Islet of Langerhans (tissue), 1 donor: Measurements from ENCODE around the gene ANO3.
"Not testable (repeated sequence)": the region's sequence is repeated elsewhere in the genome, so short reads cannot be mapped to it uniquely, and the experiment has no call there.

ENCODE experiments used
- FAIRE-seq: peaks from one replicate; lab custom pipeline; 2011; peaks lifted over from hg19 to GRCh38; lab: Jason Lieb, UNC

Gene ANO3

DNA sequence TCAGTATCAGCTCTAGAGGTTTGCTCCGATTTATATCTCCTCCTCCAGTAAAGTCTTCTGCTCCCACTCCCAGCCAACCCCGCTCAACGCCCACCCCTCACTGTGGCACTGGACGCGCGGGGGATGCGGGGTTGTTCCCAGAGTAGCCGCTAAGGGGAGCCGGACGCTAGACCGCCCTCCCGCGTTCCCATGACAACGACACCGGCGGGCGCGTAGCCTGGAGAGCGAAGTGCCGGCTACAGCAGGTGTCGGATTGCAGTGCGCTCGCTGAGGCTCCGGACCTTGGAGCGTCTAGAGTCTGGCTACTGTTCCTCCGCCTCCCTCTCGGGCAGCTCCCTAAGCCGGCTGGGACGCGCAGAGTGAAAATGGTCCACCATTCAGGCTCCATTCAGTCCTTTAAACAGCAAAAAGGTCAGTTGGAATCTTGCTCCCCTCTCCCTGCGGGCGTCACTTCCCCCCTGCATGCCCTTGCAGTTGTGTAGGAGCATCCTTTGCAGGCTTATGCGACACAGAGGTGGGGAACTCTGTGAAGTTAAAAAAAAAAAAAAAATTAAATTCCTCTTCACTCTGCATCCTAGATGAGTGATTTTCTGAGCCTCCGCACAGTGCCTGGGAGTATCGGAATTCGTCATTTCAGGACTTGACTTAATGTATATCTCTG lies at the start of gene ANO3:
TSS of gene ANO3 (plus strand) at position 220 of the 661 bp plus-strand sequence. CDS start at position 366, 146 bp downstream.
- no peak for FAIRE-seq

DNA sequence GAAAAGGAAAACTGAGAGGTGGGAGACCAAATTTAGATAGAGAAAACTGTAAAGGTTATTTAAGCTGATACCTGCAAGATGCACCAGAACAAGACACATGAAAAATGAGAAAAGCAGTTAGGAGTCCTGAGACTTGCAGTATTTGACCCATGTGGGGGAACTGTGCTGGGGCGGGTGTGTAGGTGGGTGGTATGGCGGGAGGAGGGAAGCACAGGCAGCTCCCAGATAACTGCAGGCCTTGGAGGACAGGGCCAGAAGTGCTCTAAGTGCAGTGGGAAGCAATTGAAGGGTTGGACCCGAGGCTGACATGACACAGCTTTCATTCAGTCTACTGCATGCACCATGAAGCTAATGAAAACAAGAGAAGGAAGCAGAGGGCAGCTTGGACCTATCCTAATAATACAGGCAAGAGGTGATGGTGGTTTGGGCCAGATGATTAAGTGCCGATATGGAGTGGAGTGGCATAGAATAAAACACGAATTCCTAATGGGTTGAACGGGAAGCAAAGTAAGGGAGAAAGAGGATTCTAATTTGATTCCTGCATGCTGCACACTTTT lies 48.0 kb upstream of the ANO3 start:
- no peak for FAIRE-seq

DNA sequence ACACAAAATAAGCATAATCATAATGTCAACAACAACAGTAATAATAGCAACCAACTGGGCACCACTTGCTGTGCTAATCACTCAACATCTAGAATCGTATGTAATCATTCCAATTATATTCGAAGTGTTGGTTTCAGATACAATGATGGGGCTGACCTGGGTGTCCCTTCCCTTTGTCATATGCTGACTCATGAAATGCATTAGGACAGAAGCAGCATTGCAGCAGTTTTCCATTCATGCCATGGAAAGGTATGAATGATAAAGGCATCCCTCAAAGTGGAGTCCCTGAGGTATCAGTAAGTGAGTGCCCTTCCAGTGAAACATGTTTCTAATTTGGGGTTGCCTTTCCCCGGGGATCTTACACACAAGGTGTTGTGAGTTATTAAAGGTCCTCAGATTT lies 46.3 kb upstream of the ANO3 start:
- no peak for FAIRE-seq

DNA sequence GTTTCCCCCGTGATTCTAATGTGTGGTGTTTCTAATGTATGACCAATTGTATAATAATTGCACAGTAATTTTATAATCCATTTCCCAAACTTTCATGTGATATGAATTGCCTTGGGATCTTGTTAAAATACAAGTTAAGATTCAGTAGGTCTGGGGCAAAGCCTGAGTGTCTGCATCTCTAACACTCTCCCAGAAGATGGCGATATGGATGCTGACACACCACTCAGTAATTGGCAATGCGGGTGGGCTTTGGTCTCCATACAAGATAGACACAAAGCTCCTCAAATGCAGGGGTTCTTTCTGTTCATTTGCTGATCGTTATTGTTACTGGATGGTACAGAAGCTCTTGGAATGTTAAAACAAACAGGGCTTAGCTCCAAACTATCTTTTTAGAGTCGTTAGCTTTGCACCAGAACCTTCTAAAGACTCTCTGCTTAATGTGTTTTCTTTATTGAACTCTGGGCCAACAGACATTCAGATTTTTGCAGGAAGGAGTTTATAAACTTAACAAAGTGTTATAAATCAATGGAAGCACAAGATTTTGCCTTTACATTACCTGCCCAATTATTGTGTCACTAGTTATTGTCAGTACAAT lies 45.4 kb upstream of the ANO3 start:
- no peak for FAIRE-seq

DNA sequence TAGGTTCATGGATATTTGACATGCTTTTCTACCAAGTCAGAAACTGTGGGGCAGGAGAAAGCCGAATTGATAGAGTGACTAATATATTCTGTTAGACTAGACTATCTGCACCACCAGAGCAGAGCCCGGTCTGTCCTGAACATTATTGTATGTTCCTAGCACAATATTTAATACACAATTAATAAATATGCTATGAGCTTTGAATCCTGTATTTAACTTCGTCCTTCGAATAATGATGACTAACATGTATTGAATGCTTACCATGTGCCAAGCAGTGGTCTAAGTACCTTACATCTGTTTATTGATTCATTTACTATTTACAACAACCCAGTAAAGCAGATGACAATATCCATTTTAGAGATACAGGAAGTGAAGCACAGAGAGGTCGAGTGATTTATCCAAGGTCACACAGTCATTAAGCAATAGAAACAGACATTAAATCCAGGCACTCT lies 44.8 kb upstream of the ANO3 start:
- FAIRE-seq: no peak

DNA sequence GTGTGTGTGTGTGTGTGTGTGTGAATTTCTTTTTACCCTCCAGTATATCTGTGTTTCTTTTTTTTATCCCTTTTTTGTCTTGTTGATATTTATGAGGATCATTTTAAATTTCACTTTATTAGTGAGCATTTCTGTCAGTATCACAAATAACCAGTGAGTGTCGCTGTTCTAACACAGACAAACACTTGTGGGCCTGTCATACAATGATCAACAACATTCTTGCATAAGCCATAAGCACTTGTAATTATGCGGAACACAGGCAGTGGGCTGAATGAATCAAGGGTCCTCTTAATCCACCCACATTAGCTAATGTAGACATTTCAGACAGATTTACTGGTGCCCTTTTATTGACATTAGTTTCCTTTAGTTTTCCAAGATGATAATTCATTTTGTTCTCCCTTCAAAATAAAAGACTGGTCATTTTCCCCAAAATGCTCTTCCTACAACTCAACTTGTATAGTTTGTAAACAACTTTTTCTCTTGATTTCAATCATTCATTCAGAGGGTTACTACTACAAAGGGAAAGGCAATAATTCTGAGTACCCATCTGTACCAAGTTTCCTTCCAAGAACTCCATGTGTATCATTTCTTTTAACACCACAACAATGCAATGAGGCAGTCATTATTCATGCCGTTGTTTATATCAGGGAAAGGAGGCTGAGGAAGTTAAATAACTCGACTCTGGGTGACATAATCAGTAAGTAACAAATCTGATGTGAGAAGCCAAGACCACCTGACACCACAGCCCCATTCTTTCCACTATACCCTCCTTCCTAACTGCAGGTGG lies 34.5 kb upstream of the ANO3 start:
- FAIRE-seq: peak; percentile 94

DNA sequence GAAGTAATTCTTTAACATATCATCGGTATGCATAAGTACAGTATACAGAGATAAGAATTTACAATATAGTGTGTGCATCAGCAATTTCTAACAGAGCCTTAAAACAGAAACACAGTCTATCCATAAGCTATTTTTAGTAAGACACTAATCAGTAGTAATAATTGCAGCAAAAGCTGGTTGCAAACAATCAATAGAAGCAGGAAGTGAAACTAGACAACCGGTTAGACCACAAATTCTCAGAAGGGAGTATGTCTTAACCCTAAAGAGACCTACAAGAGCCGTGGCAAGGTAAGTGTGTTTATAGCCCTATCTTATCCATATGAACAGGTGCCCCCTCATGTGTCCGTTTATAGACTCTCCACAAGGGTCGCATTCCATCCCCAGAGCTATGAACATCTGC lies 15.6 kb upstream of the ANO3 start:
- not testable (repeated sequence) for FAIRE-seq

DNA sequence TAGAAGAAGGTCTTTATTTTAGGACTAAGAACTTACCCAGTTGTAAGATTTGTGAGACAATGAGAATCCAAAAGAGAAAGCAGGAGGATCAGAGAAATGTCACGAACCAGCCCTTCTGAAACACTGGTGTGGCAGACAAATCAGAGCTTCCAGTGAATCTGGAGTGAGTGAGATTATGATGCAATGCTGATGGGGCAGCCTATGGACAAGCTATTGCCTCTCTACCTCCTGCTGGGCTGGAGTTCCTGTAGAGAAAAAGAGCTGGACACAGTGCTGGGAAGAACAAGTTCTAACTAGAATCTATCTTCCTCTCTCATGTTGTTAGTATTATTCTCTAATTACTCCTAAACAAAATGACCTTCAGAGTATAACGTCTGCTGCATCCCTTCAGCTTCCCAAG lies 12.0 kb upstream of the ANO3 start:
- FAIRE-seq: no peak

DNA sequence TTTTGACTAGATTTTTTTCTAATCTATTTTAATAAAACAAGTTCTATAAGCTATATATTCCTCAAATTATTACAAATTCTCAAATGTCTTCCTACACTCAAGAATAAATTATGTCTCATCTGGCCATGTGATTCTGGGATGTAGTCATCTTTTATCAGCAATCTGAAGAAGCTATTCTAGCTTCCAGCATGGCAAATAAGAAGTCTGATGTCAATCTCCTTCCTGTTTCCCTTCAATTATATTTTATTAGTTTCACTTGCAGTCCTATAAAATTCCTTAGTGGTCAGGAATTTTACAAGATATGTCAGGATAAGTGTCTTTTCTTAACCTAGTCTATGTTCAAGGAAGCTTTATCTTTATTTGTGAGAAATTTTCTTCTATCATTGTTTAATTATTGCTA lies 10.4 kb upstream of the ANO3 start:
- no peak for FAIRE-seq

DNA sequence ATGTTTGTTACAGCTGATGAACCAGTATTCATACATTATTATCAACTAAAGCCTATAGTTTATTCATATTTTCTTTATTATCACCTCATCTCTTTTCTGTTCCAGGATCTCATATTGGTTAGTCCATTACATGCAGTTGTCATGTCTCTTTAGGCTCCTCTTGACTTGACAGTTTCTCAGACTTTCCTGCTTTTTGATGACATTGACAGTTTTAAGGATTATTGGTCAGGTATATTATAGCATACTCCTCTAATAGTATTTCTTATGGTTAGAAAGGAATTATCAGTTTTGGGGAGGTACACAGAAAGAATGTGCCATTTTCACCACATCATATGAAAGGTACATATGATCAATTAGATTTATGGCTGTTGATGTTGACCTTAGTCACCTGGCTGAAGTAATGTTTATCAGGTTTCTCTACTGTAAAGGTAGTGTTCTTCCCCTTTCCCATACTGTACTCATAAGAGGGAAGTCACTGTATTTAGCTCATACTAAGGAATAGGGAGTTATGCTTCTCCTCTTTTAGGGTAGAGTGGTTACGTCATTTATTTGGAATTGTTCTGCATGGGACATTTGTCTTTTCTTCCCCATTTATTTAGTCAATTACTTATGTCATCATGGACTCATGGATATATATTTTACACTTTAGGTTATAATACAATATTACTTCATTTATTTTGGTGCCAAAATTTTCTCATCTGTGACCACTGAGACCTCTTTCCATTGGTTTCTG lies 9.4 kb upstream of the ANO3 start:
- no peak for FAIRE-seq

DNA sequence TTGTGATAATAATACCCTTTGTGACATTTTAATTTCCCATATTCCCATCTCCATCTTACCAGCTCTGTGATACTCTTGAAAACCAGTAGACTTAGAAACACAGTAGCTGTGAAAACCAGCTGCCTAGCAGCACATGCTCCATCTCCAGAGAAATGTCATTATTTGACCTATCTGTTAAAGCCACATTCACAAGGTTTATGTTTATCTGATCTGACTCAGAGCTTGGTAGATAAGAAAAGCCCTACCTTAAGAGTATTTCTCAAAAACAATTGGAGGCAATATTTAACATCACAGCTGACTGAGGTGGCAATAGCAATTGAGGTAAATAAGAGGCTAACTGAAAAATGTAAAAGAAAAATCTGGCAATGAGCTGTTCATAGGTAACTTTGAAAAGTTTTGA lies 8.1 kb upstream of the ANO3 start:
- no peak for FAIRE-seq

DNA sequence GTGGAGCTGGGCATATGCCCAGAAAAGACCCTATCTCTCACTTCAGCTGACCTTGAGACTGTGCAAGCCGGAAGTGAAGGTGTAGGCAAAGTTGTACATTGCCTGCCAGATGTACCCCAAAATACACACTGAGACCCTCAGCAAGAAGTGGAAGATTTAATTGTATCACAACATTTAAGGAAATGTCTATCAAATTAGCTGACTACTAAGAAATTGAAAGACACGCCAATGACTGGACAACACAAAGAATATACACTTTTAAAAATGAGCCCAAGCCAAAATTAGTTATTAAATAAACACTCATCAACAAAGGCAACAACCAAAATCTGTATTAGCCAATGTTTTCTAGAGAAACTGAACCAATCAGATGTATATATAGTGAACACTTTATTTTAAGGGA lies 7.7 kb upstream of the ANO3 start:
- no peak for FAIRE-seq

DNA sequence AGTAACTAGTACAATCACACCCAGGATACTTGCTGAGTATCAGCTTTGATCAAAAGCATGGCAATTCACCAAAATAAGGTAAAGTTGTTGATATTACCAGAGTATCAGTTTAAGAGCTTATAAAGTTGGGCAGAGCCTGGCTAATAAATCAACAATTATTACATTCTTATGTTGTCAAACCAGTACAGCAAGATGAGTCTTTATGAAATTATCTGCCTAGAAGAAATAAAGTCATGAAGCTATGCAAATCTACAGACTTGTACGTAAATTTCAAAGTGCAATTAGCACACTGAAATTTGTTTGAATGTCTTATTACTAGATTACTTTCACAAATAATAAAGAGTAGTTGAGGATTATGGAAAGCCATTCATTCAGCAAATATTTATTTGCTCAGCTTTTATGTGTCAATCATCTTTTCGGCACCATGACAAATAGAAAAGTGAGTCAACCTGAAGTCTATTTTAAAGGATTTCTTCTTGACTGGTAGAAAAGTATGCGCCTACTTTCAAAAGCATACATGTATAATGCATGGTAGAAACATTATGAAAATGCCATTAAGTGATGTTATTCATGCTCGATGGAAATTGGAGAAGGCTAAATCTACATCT lies 5.0 kb upstream of the ANO3 start:
- no peak for FAIRE-seq

DNA sequence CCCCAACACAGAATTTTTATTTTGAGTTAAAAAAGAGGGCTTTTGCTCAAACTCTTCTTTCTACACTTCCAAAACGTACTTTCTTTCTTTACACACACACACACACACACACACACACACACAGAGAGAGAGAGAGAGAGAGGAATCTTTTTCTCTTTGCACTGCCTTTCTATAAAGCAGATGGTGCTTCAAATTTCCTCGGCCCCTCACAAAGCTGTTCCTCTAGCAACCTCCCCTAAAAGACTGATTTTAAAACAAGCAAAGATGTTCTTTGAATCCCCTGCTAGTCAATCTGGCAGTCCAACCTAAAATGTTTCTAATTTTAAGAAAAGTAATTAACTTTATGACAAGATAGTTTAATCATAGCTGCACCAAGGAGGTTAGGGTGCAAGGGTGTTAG lies 2.7 kb upstream of the ANO3 start:
- FAIRE-seq: no peak

DNA sequence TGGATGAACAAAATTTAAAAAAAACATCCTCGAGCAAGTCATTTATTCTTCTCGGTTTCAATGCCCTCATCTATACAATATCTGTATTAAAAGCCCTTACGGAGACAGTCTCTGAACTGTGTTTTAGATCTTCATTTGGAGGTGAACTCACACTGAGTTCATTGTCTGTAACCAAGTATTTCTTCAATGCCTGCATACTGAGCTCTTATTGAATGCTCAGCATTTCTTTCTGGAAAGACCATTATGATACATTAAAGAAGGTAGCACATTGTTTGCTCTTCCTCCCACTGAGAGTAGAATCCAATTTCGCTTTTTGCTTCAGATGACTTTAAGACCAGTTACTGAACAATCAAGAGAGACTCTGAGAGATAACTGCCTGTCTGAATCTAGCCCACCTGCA lies 1.7 kb upstream of the ANO3 start:
- no peak for FAIRE-seq

DNA sequence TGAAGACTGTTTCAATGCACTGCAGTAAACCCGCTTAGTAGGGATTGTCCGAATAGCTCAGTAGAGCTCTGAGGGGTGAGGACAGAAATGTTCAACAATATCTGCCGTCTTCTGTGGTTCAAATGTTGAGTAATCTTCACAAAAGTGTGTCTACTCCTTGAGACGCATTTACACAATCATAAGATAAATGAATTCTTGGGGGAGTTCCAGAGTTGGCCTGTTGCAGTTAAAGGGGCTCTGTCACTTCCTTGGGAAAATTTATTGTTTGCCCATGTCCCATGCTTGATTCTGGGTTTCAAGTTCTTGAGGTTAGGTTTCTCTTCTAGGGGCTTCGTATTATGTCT lies 614 bp downstream of the ANO3 start:
- no peak for FAIRE-seq

DNA sequence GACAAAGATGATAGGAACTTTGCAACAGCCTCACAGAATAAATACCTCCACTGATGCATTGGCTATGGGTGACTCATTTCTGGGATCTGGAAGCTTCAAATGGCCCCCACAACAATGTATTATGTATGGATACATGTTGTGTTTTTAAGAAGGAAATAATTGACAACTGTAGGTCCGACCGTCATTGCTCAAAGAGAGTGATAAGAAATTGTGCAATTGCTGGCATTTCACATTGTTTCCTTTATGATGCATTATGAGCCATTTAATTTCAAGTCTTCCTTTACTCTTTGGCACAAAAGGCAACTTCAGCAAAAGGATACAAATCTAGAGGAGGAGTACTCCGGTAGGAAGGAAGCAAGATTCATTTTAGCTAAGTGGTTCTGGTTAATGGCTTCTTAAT lies 2.0 kb downstream of the ANO3 start:
- FAIRE-seq: no peak

DNA sequence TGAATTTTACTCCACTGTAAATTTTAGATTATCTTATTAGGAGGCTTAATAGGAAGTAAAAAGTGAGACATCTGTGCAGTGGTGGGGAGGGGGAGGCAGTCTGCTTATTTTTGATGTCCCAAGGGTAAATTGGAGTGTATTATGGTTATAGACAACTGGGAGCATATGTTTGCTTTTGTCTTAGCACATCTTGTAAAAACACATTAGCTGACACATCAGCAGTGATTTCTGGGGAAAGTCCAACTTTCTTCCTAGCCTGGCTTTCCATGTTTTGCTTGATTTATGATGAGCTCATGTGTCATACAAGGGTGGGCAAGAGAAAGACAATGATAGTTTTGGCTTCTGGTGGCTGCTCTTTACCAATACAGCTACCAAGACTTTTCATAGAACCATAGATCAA lies 4.0 kb downstream of the ANO3 start:
- no peak for FAIRE-seq

DNA sequence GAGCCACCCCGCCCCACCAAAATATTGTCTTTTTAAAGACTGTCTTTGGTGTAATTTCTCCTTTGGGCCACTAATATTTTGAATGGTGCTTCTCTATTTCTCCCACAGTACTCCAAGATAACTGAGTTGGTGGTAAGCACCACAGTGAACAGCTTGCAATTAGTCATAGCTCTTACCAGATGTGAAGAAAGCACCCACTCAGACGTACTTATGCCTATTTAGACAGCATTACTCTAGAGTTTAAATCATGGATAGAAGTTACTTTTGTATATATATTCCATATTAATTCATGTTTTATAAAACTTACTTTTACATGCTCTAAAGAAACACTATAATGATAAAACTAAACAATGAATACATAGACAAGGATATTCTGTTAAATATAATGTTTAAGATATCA lies 12.7 kb downstream of the ANO3 start:
- FAIRE-seq: no peak

DNA sequence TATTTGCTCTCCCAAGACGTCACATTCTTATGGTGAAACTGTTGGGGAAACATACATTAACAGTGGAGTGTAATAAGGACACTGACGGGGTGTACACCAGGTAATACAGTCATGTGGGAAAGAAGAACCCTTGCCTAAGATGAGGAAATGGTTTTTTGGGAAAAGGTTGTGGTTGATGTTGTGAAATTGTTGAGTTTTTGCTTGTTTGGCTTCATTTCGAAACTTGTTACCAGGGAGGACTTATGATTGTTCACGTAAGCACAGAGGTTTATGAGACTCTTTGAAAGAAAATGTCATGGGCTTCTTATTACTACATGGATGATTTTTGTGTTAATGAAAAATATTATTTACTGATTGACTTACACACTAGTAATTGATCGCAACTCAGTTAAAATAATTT lies 16.8 kb downstream of the ANO3 start:
- no peak for FAIRE-seq

DNA sequence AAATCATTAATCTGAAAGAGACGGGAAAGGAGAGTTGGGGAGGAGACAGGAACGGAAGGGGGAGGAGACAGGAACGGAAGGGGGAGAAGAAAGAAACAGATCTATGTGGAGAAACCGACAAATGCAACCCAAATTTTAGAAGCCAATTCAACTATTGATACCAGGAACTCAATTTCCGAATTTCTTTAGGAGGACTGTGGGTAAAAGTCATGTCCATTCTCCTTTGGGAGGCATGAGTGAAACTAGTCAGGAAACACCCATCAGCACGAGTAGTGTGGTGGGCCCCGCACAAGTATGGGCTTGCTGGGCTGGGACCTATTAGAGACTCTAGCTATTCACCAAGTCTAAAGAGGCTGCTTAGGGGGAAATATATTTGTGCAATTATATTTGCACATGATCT lies 18.1 kb downstream of the ANO3 start:
- FAIRE-seq: no peak

DNA sequence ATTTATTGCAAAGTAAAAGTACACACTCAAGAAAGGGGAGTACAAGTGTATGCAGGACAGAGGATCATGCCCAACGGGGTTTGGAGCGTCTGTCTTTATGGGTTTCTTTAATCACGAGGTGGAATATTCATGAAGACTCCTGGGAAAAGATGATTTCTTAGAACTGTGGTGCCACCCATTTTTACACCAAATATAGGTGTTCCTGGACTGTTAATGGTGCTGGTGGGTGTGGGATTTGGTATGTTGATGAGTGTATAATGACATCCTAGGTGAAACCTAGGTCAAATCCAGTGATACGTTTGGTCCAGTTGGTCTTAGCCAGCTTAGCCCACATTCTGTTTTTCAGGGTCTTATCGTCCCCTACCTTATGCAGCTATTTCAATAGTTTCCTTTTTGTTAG lies 21.1 kb downstream of the ANO3 start:
- no peak for FAIRE-seq
